Measurements from ENCODE around the gene LDHD.

DNA sequence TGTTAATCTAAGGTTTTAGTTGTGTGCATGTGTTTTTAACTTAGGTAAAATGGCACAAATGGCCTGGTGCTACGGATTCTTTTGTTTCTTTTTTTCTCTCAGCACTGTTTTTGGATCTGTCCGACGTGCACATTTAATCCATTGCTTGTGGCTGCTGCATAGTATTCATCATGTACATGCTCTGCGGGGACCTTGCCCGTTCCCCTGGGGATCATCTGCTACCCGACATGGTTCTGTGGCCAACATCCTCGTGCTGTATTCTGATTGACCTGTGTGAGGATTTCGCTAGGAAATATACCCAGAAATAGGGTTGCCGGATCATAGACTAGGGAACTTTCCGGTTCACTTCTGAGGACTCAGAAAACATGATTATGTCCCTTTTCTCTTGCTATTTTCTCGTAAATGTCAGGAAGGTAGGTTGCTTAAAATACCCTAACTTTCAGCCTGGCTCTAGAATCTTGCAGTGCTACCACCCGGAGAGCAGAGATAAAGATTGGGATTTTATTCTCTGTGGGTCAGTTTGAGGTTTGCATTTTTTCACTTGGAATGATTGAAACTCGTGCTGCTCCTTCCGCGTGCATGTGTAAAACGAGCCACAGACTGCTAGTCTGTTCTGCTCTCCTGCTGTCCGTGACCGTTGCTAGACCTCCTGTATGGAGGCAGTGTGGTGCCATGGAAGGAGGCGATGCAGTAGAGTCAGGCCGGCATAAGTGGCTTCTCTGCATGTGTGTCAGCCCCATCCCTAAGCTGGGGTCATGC lies 42.9 kb downstream of the LDHD start:
- TF ChIP-seq, protein P1, sequence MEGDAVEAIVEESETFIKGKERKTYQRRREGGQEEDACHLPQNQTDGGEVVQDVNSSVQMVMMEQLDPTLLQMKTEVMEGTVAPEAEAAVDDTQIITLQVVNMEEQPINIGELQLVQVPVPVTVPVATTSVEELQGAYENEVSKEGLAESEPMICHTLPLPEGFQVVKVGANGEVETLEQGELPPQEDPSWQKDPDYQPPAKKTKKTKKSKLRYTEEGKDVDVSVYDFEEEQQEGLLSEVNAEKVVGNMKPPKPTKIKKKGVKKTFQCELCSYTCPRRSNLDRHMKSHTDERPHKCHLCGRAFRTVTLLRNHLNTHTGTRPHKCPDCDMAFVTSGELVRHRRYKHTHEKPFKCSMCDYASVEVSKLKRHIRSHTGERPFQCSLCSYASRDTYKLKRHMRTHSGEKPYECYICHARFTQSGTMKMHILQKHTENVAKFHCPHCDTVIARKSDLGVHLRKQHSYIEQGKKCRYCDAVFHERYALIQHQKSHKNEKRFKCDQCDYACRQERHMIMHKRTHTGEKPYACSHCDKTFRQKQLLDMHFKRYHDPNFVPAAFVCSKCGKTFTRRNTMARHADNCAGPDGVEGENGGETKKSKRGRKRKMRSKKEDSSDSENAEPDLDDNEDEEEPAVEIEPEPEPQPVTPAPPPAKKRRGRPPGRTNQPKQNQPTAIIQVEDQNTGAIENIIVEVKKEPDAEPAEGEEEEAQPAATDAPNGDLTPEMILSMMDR (IDR thresholded peaks at IDR 0.05; ENCODE audit: low read depth, low read length, poor library complexity, severe bottlenecking), result no peak
- TF ChIP-seq EZH2phosphoT487 (IDR thresholded peaks at IDR 0.05; ENCODE audit: borderline replicate concordance, low read length), result no peak
